SK-N-MC (cell line): Measurements from ENCODE around the gene TUBA4A.

Experiments used
- EZH2 ChIP-seq: fragments of 200-600 bp; sonication (generic); IDR thresholded peaks from one replicate; pipeline ENCODE4 v1.6.1; 2017; ENCODE audit warnings: antibody characterized with exemption
- POLR2AphosphoS5 ChIP-seq: IDR thresholded peaks from 2 replicates; pipeline ENCODE4 v1.6.1; 2012; ENCODE audit warnings: mild to moderate bottlenecking, low read depth, low read length, borderline replicate concordance

- TF ChIP-seq EZH2 (no peak), POLR2AphosphoS5 (no peak)
These were observed 31.6 kb upstream of the TUBA4A start for GRCh38 chr2:219285373-219285735.
